A673 (cell line): ENCODE measurements around the gene PRR12.

Experiments used
- CTCF ChIP-seq: fragments of 300-800, 200-600 bp; sonication (generic); conservative IDR thresholded peaks from 2 replicates; pipeline ENCODE4 v1.5.1; 2017; ENCODE audit warnings: low read depth, mild to moderate bottlenecking, antibody characterized with exemption, low read length, moderate library complexity, mixed read lengths
- EZH2 ChIP-seq: fragments of 200-600 bp; sonication (generic); IDR thresholded peaks from 2 replicates; pipeline ENCODE4 v1.6.1; 2017; ENCODE audit warnings: borderline replicate concordance, low read depth, mild to moderate bottlenecking, mixed read lengths, antibody characterized with exemption, low read length; ENCODE audit not compliant: poor library complexity, severe bottlenecking

GRCh38 chr19:49666120-49666444 is 75.1 kb downstream of the PRR12 start:
- TF ChIP-seq CTCF (no peak), EZH2 (no peak)
